Measurements from ENCODE around the gene GPSM3.
A peak's percentile ranks its signal among the peaks of the same experiment; 100 is the strongest.
"Not testable (repeated sequence)": the region's sequence is repeated elsewhere in the genome, so short reads cannot be mapped to it uniquely, and the experiment has no call there.

GPSM3 gene

DNA sequence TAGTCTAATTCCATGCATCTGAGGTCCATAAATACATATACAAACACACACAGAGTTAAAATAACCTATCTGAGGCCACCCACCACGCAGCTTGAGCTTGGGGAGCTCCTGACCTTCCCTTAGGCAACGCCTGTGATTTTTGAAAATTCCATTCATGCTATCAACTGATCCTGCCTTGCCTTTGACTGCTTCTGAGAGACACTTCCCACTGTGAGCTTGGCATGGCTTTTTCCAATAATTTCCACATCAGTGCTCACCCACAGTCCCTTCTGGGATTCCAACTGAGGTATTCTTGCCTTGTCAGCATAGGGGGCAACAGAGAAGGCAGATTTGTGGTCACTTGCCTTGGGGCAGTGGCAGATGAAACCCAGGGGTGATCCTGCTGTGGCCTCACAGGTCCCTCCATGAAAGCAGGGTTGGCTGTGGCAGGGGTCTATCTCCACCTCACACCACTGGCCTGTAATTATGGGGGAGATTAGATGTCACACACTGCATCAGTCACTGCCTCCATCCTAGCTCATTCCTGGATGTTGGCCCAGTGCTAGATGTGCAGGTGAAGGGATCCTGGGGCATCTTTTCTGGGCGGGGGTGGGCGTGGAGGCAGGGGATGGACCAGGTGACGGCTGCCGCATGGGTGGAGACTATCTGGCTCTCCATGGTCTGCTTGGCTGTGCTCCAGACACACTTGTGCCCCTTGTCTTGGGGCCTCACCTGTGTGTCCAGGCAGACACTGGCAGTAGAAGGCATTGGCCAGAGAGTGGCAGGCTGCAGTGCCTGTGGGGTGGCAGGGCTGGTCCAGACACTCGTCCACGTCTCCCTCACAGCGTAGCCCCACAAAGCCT, 11.2 kb upstream of the GPSM3 start:
- FAIRE-seq (no peak), DNase-seq (ENCODE audit: insufficient read length, low spot score) (no peak)

DNA sequence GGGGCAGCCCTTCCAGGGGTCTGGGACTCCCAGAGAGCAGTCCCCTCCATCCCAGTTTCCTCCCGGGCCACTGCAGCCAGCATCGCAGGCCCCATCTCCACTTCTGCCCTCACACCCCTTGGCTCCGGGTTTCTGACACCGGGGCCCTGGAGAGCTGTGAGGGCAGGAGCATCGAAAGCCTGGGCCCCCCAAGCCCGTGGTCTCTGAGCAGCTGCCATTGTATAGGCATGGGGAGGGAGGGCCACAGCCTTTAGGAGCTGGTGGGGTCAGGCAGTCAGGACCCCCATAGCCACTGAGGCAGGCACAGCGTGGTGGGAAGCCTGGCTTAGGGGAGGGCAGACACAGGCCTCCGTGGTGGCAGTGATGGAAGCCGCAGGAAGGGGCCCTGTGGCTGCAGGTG, 9.7 kb upstream of the GPSM3 start:
- FAIRE-seq (no peak), DNase-seq (ENCODE audit: insufficient read length, low spot score) (no peak)

- DNase-seq (ENCODE audit: insufficient read length, low spot score) (no peak), FAIRE-seq (no peak)
These were observed 8.4 kb upstream of the GPSM3 start for GRCh38 chr6:32200711-32201475.

DNA sequence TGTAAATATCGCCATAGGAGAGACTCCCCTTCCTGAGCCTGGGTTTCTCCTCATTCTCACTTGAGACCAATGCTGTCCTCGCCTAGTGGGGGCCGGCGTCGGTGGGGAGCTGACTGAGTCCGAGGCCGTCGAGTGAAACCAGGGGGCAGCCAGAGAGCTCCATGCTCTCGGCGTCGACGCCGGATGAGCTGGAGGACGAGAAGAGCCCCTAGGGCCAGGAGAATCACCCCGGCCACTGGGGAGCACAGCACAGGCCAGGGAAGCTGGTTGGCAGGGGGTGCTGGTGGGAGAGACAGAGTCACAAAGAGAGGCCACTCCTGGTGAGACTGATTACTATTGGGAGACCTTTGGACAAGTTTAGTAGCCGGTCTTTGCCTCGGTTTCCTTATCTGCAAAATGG, 6.4 kb upstream of the GPSM3 start:
- FAIRE-seq: no peak
- no peak for DNase-seq (ENCODE audit: insufficient read length, low spot score)

- DNase-seq (ENCODE audit: insufficient read length, low spot score) (no peak), FAIRE-seq (no peak)
These were observed 5.9 kb upstream of the GPSM3 start for GRCh38 chr6:32198345-32198696.

DNA sequence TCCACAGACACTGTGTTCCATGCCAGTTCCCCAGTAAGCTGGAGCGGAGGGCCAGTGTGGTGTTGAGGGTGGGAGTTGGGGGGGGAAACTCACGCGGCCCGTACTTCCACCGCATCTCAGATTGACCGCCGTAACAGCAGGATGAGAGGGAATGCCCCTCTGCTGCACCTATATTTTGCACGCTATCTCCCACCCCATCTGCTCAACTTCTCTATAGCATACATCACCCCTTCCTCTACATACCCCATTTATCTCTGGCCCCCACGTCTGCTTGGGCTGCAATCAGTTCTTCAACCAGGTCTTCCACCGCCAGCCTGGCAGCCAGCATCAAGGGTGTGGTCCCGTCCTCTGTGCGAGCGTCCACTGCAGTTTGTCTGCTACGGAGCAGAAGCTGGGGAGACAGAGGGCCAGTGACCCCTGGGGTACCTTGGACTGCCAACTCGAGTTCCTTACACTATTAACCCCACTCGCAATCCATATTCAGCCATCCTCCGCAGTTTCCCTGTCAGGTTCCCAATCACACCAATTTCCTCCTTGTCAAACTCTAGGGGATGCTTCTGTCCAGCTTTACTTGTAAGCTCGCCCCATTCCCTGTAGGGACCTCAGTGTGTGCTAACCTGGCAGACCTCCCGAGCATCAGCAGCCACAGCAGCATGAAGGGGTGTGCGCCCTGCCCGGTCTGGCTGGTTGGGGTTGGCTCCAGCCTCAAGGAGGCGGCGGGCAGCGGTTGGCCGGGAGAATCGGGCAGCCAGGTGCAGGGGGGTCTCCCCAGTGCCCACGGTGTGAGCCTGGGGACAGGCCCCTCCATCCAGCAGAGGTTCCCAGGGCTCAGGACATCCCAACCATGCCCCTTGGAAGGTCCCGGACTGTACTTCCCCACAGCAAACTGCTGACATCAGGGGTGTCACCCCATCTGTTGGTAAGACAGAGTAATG, 4.5 kb upstream of the GPSM3 start:
- FAIRE-seq: no peak

GRCh38 chr6:32195902-32196681, 3.6 kb upstream of the GPSM3 start:
- DNase-seq (ENCODE audit: insufficient read length, low spot score) (peak; percentile 56), FAIRE-seq (peak; percentile 83)

More for the DNA sequence above, 4.5 kb upstream of the GPSM3 start:
- no peak for DNase-seq (ENCODE audit: insufficient read length, low spot score)

- FAIRE-seq (peak; percentile 93), DNase-seq (ENCODE audit: insufficient read length, low spot score) (peak; percentile 81)
These were observed 3.1 kb upstream of the GPSM3 start for GRCh38 chr6:32195652-32195901.

DNA sequence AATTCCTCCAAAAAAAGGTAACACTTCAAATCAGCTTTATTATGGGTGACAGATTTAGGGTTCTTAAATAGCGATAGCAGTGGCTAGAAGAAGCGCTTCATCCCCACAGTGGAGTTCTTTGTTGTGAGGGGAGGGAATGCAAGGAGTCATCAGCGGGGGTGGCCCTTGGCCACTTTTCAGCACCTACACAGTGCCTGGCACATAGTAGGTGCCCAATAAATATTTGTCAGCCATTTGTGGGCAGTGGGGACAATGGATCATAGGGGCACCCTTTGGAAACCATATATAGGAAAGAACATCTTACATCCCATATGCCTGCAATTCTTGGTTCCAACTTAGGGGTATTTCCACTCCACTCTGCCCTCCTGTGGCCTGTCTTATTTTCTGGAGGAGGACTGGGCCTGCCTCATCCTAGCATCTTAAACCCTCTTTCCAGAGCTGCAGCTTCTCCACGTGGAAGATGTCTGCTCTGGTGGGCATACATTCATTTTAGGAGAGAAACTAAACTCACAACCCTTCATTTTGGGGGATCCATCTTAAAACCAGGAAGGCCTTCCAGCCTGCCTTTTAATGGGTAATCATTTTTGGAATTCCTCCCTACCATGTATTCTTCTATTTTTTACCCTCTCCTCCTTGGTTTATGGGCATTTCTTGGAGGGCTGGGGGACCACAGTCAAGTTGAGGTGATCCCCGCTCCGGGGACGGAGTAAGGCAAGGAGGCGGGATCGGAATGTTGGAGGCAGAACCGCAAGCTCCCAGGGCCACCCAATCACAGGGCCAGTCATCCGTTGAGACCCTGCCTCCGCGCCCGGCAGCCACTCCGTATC, 2.6 kb upstream of the GPSM3 start:
- no peak for DNase-seq (ENCODE audit: insufficient read length, low spot score)
- FAIRE-seq: peak; percentile 68

- FAIRE-seq: no peak
- no peak for DNase-seq (ENCODE audit: insufficient read length, low spot score)
These were observed 1.9 kb upstream of the GPSM3 start for GRCh38 chr6:32194388-32194787.

- DNase-seq (ENCODE audit: insufficient read length, low spot score); FAIRE-seq: not testable (repeated sequence)
These were observed 653 bp upstream of the GPSM3 start for GRCh38 chr6:32193096-32193495.

- DNase-seq (ENCODE audit: insufficient read length, low spot score) (no peak), FAIRE-seq (peak; percentile 11)
These were observed 491 bp downstream of the GPSM3 start for GRCh38 chr6:32191696-32192607.

DNA sequence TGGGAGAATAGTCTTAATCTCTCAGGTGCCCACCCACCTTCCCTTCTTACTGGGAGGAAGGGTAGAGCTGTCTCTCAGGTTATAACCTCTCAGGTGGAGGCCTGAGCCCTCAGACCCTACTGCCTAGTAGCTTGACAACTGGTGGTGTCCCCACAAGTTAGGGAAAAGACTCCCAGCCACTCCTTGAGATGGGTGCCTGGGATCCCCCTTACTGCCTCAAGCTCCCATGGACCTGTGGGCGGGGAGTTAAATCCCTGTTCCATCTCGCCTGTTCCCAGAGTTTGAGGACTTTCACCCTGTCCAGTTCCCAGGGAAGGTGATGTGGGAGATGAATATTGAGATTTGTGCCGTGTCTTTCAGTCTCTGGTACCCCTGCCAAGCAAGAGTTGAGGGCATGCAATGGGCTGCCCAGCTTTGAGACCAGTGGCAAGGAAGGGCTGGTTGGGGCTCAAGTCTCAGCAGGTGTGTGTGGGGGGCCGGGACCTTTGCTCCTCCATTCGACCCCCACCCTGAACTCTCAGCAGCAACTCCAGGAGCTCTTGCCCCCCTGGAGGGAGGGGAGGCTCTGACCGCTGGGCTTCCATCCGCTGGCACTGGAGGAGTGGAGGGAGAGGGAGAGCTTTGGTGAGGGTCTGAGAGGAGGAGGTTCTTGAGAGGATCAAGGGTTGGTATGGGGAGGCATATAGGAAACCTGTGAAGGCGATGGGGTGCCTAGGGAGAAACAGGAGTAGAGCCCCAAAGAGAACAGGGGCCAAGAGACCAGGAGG, 1.3 kb downstream of the GPSM3 start:
- DNase-seq (ENCODE audit: insufficient read length, low spot score) (no peak), FAIRE-seq (no peak)

- DNase-seq (ENCODE audit: insufficient read length, low spot score) (peak; percentile 64), FAIRE-seq (peak; percentile 80)
These were observed 2.2 kb downstream of the GPSM3 start, which contains the start of gene PBX2 for GRCh38 chr6:32190054-32190851. Gene PBX2, minus strand, starts transcription at chr6:32190202. Its CDS starts 287 bp downstream, at chr6:32189915.

GRCh38 chr6:32189742-32190053, 2.7 kb downstream of the GPSM3 start:
- FAIRE-seq (no peak), DNase-seq (ENCODE audit: insufficient read length, low spot score) (no peak)

- DNase-seq (ENCODE audit: insufficient read length, low spot score): no peak
- FAIRE-seq: peak; percentile 28
These were observed 3.2 kb downstream of the GPSM3 start for GRCh38 chr6:32189069-32189741.

Measured in GM19239 (cell line).